Activated naive CD8-positive, alpha-beta T cell treated with anti-CD3 and anti-CD28 coated beads, Interleukin-2, amount 10 ng/mL, durations not matched to agents 7 days and 5 days (primary cell): Measurements from ENCODE around the gene KCNIP1. TPM values are rescaled to one million over a fixed set of nuclear protein-coding genes. Genes with fewer than 3 reads are reported as not detected.

Experiments
- ATAC-seq: fragments of 150-1000 bp; cut with Tn5 transposase; one replicate; pipeline ENCODE4 v1.10.0; 2021; ENCODE audit warnings: low read depth, moderate library complexity
- POLR2A ChIA-PET: fragments of 350-600 bp; sonication (Branson Sonifier 250); formaldehyde crosslinking; loops from one replicate; lab custom pipeline; 2021; ENCODE audit warnings: antibody characterized with exemption; lab: Charles Lee
- DNase-seq: peaks from one replicate; pipeline ENCODE4 v3.0.0; 2021
- H3K27ac Mint-ChIP-seq: one replicate; pipeline ENCODE4 v1.8.0; 2022; ENCODE audit warnings: mild to moderate bottlenecking, mixed read lengths
- H3K27me3 Mint-ChIP-seq: one replicate; pipeline ENCODE4 v1.8.0; 2022; ENCODE audit warnings: mild to moderate bottlenecking, moderate library complexity, mixed read lengths
- H3K36me3 Mint-ChIP-seq: one replicate; pipeline ENCODE4 v1.8.0; 2021; ENCODE audit warnings: mild to moderate bottlenecking, mixed read lengths
- H3K4me1 Mint-ChIP-seq: one replicate; pipeline ENCODE4 v1.8.0; 2021; ENCODE audit warnings: mixed read lengths
- H3K4me3 Mint-ChIP-seq: one replicate; pipeline ENCODE4 v1.8.0; 2022; ENCODE audit warnings: mild to moderate bottlenecking, moderate library complexity, mixed read lengths
- H3K9me3 Mint-ChIP-seq: one replicate; pipeline ENCODE4 v1.8.0; 2021; ENCODE audit warnings: mixed read lengths
- total RNA-seq, 2 experiments: library from RNA; stranded (reverse); gene quantifications; one replicate each; pipeline ENCODE4 v1.2.3, GENCODE V29; 2021

KCNIP1 gene
- total RNA-seq, 2 experiments from 2014 or later, result not detected

- POLR2A ChIA-PET, result no interaction called here
- H3K27ac Mint-ChIP-seq, result no peak overlapping the region
- DNase-seq (no peak), ATAC-seq (no peak)
- no peaks in the 10 kb centered on the region for H3K36me3 Mint-ChIP-seq
- H3K9me3 Mint-ChIP-seq, result no peaks in the 10 kb centered on the region
- peaks cover 13% of the 10 kb centered on the region for H3K27me3 Mint-ChIP-seq
- H3K4me1 Mint-ChIP-seq, result no peaks in the 10 kb centered on the region
- H3K4me3 Mint-ChIP-seq, result no peak overlapping the region
Observed at GRCh38 chr5:170489199-170489598, 14.6 kb upstream of the KCNIP1 start.

- no peaks in the 10 kb centered on the region for H3K4me1 Mint-ChIP-seq
- POLR2A ChIA-PET, result no interaction called here
- no peak overlapping the region for H3K4me3 Mint-ChIP-seq
- H3K36me3 Mint-ChIP-seq, result no peaks in the 10 kb centered on the region
- DNase-seq (no peak), ATAC-seq (no peak)
- peaks cover 18% of the 10 kb centered on the region for H3K27me3 Mint-ChIP-seq
- H3K27ac Mint-ChIP-seq, result no peak overlapping the region
- no peaks in the 10 kb centered on the region for H3K9me3 Mint-ChIP-seq
Observed at GRCh38 chr5:170490381-170490780, 13.4 kb upstream of the KCNIP1 start.

GRCh38 chr5:170491479-170491878 is 12.3 kb upstream of the KCNIP1 start:
- peaks cover 28% of the 10 kb centered on the region for H3K27me3 Mint-ChIP-seq
- POLR2A ChIA-PET, result no interaction called here

GRCh38 chr5:170493028-170493820 is 10.6 kb upstream of the KCNIP1 start:
- no peak overlapping the region for H3K27ac Mint-ChIP-seq
- H3K4me1 Mint-ChIP-seq, result no peaks in the 10 kb centered on the region
- H3K27me3 Mint-ChIP-seq, result peaks cover 30% of the 10 kb centered on the region
- no peak for DNase-seq
- no peaks in the 10 kb centered on the region for H3K9me3 Mint-ChIP-seq
- H3K4me3 Mint-ChIP-seq, result no peak overlapping the region
- POLR2A ChIA-PET, result no interaction called here
- no peaks in the 10 kb centered on the region for H3K36me3 Mint-ChIP-seq
- no peak for ATAC-seq

More at GRCh38 chr5:170491479-170491878, 12.3 kb upstream of the KCNIP1 start:
- no peaks in the 10 kb centered on the region for H3K4me1 Mint-ChIP-seq
- ATAC-seq (no peak), DNase-seq (no peak)
- no peaks in the 10 kb centered on the region for H3K36me3 Mint-ChIP-seq
- H3K9me3 Mint-ChIP-seq, result no peaks in the 10 kb centered on the region
- no peak overlapping the region for H3K27ac Mint-ChIP-seq
- H3K4me3 Mint-ChIP-seq, result no peak overlapping the region

- Mint-ChIP-seq H3K4me1 (no peaks in the 10 kb centered on the region), H3K27me3 (peaks cover 34% of the 10 kb centered on the region), H3K36me3 (no peaks in the 10 kb centered on the region), H3K9me3 (no peaks in the 10 kb centered on the region), H3K4me3 (no peak overlapping the region), H3K27ac (no peak overlapping the region)
- ATAC-seq (no peak), DNase-seq (no peak)
- POLR2A ChIA-PET, result no interaction called here
Observed at GRCh38 chr5:170494041-170494440, 9.8 kb upstream of the KCNIP1 start.

- no peak for DNase-seq
- no peak overlapping the region for H3K4me3 Mint-ChIP-seq
Observed at GRCh38 chr5:170495825-170496661, 7.8 kb upstream of the KCNIP1 start.

GRCh38 chr5:170496662-170497028 is 7.2 kb upstream of the KCNIP1 start:
- DNase-seq (no peak), ATAC-seq (no peak)
- Mint-ChIP-seq H3K27ac (no peak overlapping the region), H3K4me1 (no peaks in the 10 kb centered on the region), H3K27me3 (peaks cover 44% of the 10 kb centered on the region), H3K36me3 (no peaks in the 10 kb centered on the region), H3K9me3 (no peaks in the 10 kb centered on the region), H3K4me3 (no peak overlapping the region)
- POLR2A ChIA-PET, result no interaction called here

More at GRCh38 chr5:170495825-170496661, 7.8 kb upstream of the KCNIP1 start:
- no peak overlapping the region for H3K27ac Mint-ChIP-seq
- peaks cover 42% of the 10 kb centered on the region for H3K27me3 Mint-ChIP-seq
- POLR2A ChIA-PET, result no interaction called here
- no peaks in the 10 kb centered on the region for H3K36me3 Mint-ChIP-seq
- no peak for ATAC-seq
- H3K9me3 Mint-ChIP-seq, result no peaks in the 10 kb centered on the region
- H3K4me1 Mint-ChIP-seq, result no peaks in the 10 kb centered on the region

- Mint-ChIP-seq H3K27ac (no peak overlapping the region), H3K36me3 (no peaks in the 10 kb centered on the region), H3K4me1 (peaks cover 2% of the 10 kb centered on the region), H3K27me3 (peaks cover 52% of the 10 kb centered on the region), H3K9me3 (no peaks in the 10 kb centered on the region), H3K4me3 (no peak overlapping the region)
- ATAC-seq, result no peak
- no peak for DNase-seq
- POLR2A ChIA-PET, result no interaction called here
Observed at GRCh38 chr5:170497311-170498038, 6.3 kb upstream of the KCNIP1 start.

GRCh38 chr5:170498811-170499351 is 4.9 kb upstream of the KCNIP1 start:
- peaks cover 2% of the 10 kb centered on the region for H3K4me1 Mint-ChIP-seq
- ATAC-seq, result no peak
- no peak overlapping the region for H3K27ac Mint-ChIP-seq
- H3K27me3 Mint-ChIP-seq, result peaks cover 54% of the 10 kb centered on the region
- H3K9me3 Mint-ChIP-seq, result no peaks in the 10 kb centered on the region
- H3K4me3 Mint-ChIP-seq, result no peak overlapping the region
- no peaks in the 10 kb centered on the region for H3K36me3 Mint-ChIP-seq
- DNase-seq, result no peak
- POLR2A ChIA-PET, result no interaction called here

GRCh38 chr5:170499621-170500020 is 4.2 kb upstream of the KCNIP1 start:
- Mint-ChIP-seq H3K4me3 (no peak overlapping the region), H3K36me3 (no peaks in the 10 kb centered on the region), H3K27me3 (peaks cover 51% of the 10 kb centered on the region)

GRCh38 chr5:170501361-170501760 is 2.5 kb upstream of the KCNIP1 start:
- POLR2A ChIA-PET, result no interaction called here
- peaks cover 2% of the 10 kb centered on the region for H3K4me1 Mint-ChIP-seq
- no peaks in the 10 kb centered on the region for H3K9me3 Mint-ChIP-seq
- no peak for ATAC-seq
- H3K36me3 Mint-ChIP-seq, result no peaks in the 10 kb centered on the region
- no peak for DNase-seq
- H3K27me3 Mint-ChIP-seq, result peaks cover 58% of the 10 kb centered on the region
- H3K4me3 Mint-ChIP-seq, result no peak overlapping the region
- H3K27ac Mint-ChIP-seq, result no peak overlapping the region

More at GRCh38 chr5:170499621-170500020, 4.2 kb upstream of the KCNIP1 start:
- DNase-seq (no peak), ATAC-seq (no peak)
- Mint-ChIP-seq H3K4me1 (peaks cover 2% of the 10 kb centered on the region), H3K9me3 (no peaks in the 10 kb centered on the region), H3K27ac (no peak overlapping the region)
- POLR2A ChIA-PET, result no interaction called here

GRCh38 chr5:170501931-170502330 is 1.9 kb upstream of the KCNIP1 start:
- no peak for DNase-seq

GRCh38 chr5:170504616-170505266 is 921 bp downstream of the KCNIP1 start:
- Mint-ChIP-seq H3K27me3 (peaks cover 50% of the 10 kb centered on the region), H3K9me3 (no peaks in the 10 kb centered on the region), H3K4me1 (peaks cover 2% of the 10 kb centered on the region), H3K27ac (no peak overlapping the region), H3K4me3 (no peak overlapping the region), H3K36me3 (no peaks in the 10 kb centered on the region)
- ATAC-seq (no peak), DNase-seq (no peak)
- POLR2A ChIA-PET, result no interaction called here

More at GRCh38 chr5:170501931-170502330, 1.9 kb upstream of the KCNIP1 start:
- Mint-ChIP-seq H3K27ac (no peak overlapping the region), H3K4me3 (no peak overlapping the region), H3K9me3 (no peaks in the 10 kb centered on the region), H3K36me3 (no peaks in the 10 kb centered on the region), H3K27me3 (peaks cover 54% of the 10 kb centered on the region), H3K4me1 (peaks cover 2% of the 10 kb centered on the region)
- no peak for ATAC-seq
- POLR2A ChIA-PET, result no interaction called here
